NOMO-1 treated with dmso at 0.1 percent for 144 hours (cell line): ENCODE measurements around the gene PSMD8.

ENCODE experiments used
- DNase-seq: peaks from one replicate; lab custom pipeline; 2025; ENCODE audit not compliant: unreplicated experiment; lab: John Stamatoyannopoulos, UW

Gene PSMD8

GRCh38 chr19:38386971-38387549, 12.7 kb downstream of the PSMD8 start:
- DNase-seq, result no peak

GRCh38 chr19:38387550-38388348, 13.4 kb downstream of the PSMD8 start, which contains the start of gene GGN:
GGN (minus strand) TSS chr19:38388034; CDS start chr19:38387261, 773 bp downstream.
- DNase-seq, result peak; percentile 46

GRCh38 chr19:38388349-38389100, 14.2 kb downstream of the PSMD8 start, which contains the start of gene SPRED3:
SPRED3 (plus strand) TSS chr19:38388697; CDS start chr19:38390303, 1,606 bp downstream.
- DNase-seq, result no peak

GRCh38 chr19:38389101-38389925, 14.9 kb downstream of the PSMD8 start:
- no peak for DNase-seq

GRCh38 chr19:38389957-38390924, 15.9 kb downstream of the PSMD8 start:
- no peak for DNase-seq

GRCh38 chr19:38391911-38392464, 17.6 kb downstream of the PSMD8 start:
- no peak for DNase-seq

GRCh38 chr19:38392707-38393308, 18.4 kb downstream of the PSMD8 start:
- no peak for DNase-seq

GRCh38 chr19:38394488-38394887, 20.1 kb downstream of the PSMD8 start:
- DNase-seq, result no peak

GRCh38 chr19:38395381-38396114, 21.2 kb downstream of the PSMD8 start:
- DNase-seq, result no peak

- no peak for DNase-seq
These were observed 24.7 kb downstream of the PSMD8 start for GRCh38 chr19:38399081-38399480.

GRCh38 chr19:38399537-38399936, 25.2 kb downstream of the PSMD8 start:
- DNase-seq, result no peak

GRCh38 chr19:38400361-38400760, 26.0 kb downstream of the PSMD8 start:
- DNase-seq, result no peak

GRCh38 chr19:38401148-38401547, 26.8 kb downstream of the PSMD8 start:
- no peak for DNase-seq

GRCh38 chr19:38402623-38402966, 28.2 kb downstream of the PSMD8 start:
- no peak for DNase-seq

- peak; percentile 95 for DNase-seq
These were observed 28.8 kb downstream of the PSMD8 start, which contains the start of gene FAM98C for GRCh38 chr19:38402967-38403674. FAM98C (plus strand) TSS chr19:38403093; CDS start chr19:38403154, 61 bp downstream.

GRCh38 chr19:38404858-38405257, 30.5 kb downstream of the PSMD8 start:
- no peak for DNase-seq

- DNase-seq, result no peak
These were observed 30.9 kb downstream of the PSMD8 start for GRCh38 chr19:38405276-38405675.
